A549 (cell line): ENCODE measurements around the gene TIMM44.

Source experiments
- CEBPB ChIP-seq, 2 experiments: fragments of >200 bp in 1 of 2; sonication (Bioruptor Twin) in 1 of 2; formaldehyde crosslinking in 1 of 2; IDR thresholded peaks; 2 replicates each; pipeline ENCODE4 v1.6.1; 2012 to 2016
- CHD2 ChIP-seq: fragments of 150-350 bp; IDR thresholded peaks from 2 replicates; pipeline ENCODE4 v1.6.1; 2014; ENCODE audit warnings: low read length; ENCODE audit not compliant: partially characterized antibody
- CTCF ChIP-seq: fragments of >200 bp; sonication (Bioruptor Twin); formaldehyde crosslinking; IDR thresholded peaks from 3 replicates; pipeline ENCODE4 v1.5.1; 2016
- JUNB ChIP-seq: fragments of >200 bp; sonication (Bioruptor Twin); formaldehyde crosslinking; IDR thresholded peaks from 2 replicates; pipeline ENCODE4 v1.6.1; 2016
- POLR2AphosphoS2 ChIP-seq: conservative IDR thresholded peaks from 2 replicates; pipeline ENCODE4 v1.6.1; 2012; ENCODE audit warnings: low read length, improper control_type of control experiment, inconsistent platforms
- RAD21 ChIP-seq, 2 experiments: fragments of >200 bp in 1 of 2; sonication (Bioruptor Twin) in 1 of 2; formaldehyde crosslinking in 1 of 2; IDR thresholded peaks in 1 of 2; conservative IDR thresholded peaks in 1 of 2; 2 replicates in 1 of 2; 3 replicates in 1 of 2; pipeline ENCODE4 v1.6.1; 2012 to 2018; ENCODE audit warnings: inconsistent platforms in 1 of 2
- USF2 ChIP-seq: fragments of 450-650 bp; IDR thresholded peaks from 2 replicates; pipeline ENCODE4 v1.6.1; 2014; ENCODE audit warnings: antibody characterized with exemption
- ZFP36 ChIP-seq: fragments of 450-650 bp; IDR thresholded peaks from 2 replicates; pipeline ENCODE4 v1.6.1; 2014; ENCODE audit warnings: borderline replicate concordance; ENCODE audit not compliant: partially characterized antibody
- TF ChIP-seq, protein P1 (sequence below): IDR thresholded peaks from 2 replicates; pipeline ENCODE4 v1.6.1; 2012
- TF ChIP-seq, protein P2 (sequence below): fragments of 150-350 bp; IDR thresholded peaks from 2 replicates; pipeline ENCODE4 v1.6.1; 2014; ENCODE audit warnings: low read depth, mild to moderate bottlenecking, low read length

GRCh38 chr19:7894612-7895309, 48.7 kb downstream of the TIMM44 start:
- TF ChIP-seq CEBPB (IDR thresholded peaks at IDR 0.05) (no peak), CTCF (no peak), POLR2AphosphoS2 (no peak), JUNB (no peak), RAD21 (conservative IDR thresholded peaks at IDR 0.05 in 1 of 2, IDR thresholded peaks at IDR 0.05 in 1 of 2) (no peak), ZFP36 (no peak), CHD2 (no peak), USF2 (no peak)
- TF ChIP-seq, protein P1, sequence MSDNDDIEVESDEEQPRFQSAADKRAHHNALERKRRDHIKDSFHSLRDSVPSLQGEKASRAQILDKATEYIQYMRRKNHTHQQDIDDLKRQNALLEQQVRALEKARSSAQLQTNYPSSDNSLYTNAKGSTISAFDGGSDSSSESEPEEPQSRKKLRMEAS: no peak
- TF ChIP-seq, protein P2, sequence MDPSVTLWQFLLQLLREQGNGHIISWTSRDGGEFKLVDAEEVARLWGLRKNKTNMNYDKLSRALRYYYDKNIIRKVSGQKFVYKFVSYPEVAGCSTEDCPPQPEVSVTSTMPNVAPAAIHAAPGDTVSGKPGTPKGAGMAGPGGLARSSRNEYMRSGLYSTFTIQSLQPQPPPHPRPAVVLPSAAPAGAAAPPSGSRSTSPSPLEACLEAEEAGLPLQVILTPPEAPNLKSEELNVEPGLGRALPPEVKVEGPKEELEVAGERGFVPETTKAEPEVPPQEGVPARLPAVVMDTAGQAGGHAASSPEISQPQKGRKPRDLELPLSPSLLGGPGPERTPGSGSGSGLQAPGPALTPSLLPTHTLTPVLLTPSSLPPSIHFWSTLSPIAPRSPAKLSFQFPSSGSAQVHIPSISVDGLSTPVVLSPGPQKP: no peak
